Dedifferentiated amniotic fluid mesenchymal stem cell (primary cell): ENCODE measurements around the gene IL18R1.

Experiments used
- DNase-seq: peaks from one replicate; pipeline ENCODE4 v3.0.0-alpha.2; 2016; ENCODE audit errors: extremely low spot score

Gene IL18R1

DNA sequence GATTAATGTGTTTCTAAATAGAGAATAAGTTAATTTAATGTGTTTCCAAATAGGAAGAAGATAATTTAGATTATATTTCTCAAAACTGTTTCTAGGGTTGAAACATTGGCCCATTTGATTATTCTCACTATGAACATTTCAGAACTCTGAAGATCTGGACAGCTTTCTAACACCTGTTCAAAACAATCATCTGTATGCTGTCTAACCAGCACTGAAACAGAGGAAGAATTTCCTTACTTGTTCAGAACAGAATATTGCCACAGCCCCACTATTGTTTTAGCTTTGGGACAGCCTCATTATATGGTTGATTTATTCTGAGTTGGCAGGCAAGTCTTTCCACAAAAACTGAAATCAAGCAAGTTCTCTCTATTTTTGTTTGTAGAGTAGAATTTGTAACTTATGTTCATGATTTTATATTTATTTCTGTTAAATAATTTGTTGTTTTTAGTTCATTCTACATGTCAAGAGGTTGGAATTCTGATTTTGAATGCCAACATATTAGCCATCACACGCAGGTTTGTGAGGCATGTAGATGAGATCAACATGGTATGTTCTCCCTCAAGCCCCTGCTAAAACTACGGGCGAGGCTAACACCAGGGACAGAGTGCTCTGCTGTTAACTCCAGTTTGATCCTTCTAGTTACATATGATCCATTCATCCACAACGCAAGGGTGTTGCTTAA, 78.5 kb downstream of the IL18R1 start:
- DNase-seq: no peak

DNA sequence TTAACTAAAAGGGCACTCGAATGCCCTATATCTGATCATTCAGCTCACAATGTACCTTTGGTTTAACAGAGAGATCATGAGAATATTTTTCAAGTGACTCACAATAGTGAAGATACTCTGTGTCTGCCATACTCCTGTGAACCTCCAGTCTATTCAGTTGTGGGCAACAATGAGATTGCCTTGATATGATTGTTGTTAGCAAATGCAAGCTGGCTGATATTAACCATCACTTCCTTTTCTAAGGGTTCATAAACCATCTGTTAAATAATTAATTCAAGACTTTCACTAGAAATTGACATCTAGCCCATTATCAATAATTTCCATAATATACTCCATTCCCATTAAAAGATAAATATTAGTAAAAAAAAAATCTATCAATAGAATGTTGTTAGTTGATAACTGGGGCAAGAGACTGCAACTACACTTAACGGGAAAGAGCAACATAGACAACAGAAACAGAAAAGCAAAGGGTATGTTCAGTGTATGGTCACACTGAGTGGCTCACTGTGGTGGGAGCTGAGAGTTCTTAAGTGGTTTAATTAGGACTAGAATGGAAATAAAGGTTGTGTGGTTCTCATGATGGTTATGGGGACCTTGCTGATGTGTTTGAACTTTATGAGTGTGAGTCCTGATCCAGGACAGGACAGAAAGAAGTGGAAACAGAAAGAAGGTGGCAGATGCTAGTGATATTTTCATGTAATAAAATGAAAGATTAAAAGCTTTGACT, 79.2 kb downstream of the IL18R1 start:
- DNase-seq: no peak

- DNase-seq: no peak
Measured at GRCh38 chr2:102435741-102436140, 80.1 kb downstream of the IL18R1 start.

GRCh38 chr2:102436323-102436722, 80.7 kb downstream of the IL18R1 start:
- no peak for DNase-seq

DNA sequence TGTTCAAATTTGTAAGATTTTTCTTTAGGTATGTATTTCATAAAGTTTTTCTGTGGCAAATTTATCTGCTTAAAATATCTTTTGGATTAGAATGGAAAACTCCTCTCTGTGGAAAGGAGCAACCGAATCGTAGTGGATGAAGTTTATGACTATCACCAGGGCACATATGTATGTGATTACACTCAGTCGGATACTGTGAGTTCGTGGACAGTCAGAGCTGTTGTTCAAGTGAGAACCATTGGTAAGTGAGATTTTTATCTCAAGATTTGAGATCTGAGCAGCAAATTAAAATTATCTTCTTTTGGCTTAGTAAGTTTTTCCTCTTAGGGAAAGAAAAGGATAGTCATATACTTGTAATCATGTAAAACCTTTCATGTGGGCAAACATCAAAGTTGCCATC, 81.5 kb downstream of the IL18R1 start:
- no peak for DNase-seq

DNA sequence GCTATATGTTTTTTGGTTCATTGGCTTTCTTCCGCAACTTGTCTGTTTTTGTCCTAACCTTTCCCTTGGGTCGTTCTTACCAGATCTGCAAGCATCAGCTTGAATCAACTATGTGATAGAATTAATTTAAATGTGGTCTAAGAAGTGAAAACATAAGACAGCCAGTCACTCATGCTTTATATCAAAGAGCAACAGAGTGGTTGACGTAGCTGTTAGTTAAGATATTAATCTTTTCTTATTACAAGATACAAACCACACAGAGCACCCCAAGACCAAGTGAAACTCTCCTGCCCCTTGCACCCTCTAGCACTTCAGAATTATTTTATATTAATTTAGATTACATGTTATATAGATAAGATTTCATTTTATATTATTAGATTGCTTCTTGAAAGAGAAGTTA, 82.5 kb downstream of the IL18R1 start:
- no peak for DNase-seq

DNA sequence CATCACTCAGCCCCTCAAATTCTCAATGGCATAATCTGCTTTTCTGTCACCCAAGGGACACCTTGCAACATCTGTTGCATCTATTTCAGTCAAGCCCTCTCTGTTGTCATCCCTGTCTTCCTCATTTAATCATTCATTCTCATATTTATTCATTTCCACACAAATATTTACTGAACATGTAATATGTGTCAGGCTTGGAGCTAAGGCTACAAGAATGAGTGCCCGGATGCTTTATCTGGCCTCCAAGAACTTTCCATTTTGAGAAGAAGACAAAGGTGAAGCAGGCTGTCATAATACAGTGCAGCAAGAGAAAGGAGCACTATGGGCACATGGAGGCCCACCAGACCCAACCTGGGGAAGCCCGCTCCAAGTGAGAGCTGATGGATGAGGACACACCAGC, 83.0 kb downstream of the IL18R1 start:
- no peak for DNase-seq

- no peak for DNase-seq
Measured at GRCh38 chr2:102439065-102439695, 83.6 kb downstream of the IL18R1 start.

GRCh38 chr2:102442967-102443828, 87.6 kb downstream of the IL18R1 start:
- no peak for DNase-seq

DNA sequence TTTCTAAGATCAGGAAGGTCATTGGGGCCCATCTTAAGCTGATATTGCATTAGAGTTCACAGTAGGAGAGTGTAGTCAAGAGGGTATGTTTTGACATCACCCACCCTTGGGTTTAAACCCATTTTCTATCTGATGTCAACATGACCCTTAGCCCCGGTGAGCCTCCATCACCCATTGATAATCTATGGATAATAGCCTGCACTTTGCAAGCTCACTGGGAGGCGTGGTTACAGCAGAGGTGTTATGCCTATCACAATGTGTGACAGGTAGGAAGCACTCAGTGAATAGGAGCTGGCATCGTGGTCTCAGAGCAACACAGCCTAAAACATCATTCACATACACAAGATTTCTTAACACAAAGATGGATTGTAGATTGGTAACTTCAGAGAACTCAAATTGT, 88.6 kb downstream of the IL18R1 start:
- no peak for DNase-seq

- no peak for DNase-seq
Measured at GRCh38 chr2:102446936-102447335, 91.3 kb downstream of the IL18R1 start.
